GM19463 (cell line): ENCODE data around the gene OR6J1.
"Not testable (repeated sequence)": the region's sequence is repeated elsewhere in the genome, so short reads cannot be mapped to it uniquely, and the experiment has no call there.

ENCODE experiments used
- ATAC-seq: cut with Tn5 transposase; IDR thresholded peaks from one replicate; pipeline ENCODE4 v1.9.1; 2021; ENCODE audit warnings: mild to moderate bottlenecking, moderate library complexity; ENCODE audit not compliant: unreplicated experiment

The OR6J1 gene

GRCh38 chr14:22610931-22611330 lies 33.2 kb downstream of the OR6J1 start:
- no peak for ATAC-seq

GRCh38 chr14:22607291-22607690 lies 36.9 kb downstream of the OR6J1 start:
- no peak for ATAC-seq

GRCh38 chr14:22606380-22606779 lies 37.8 kb downstream of the OR6J1 start:
- no peak for ATAC-seq

- ATAC-seq, result no peak
Measured at GRCh38 chr14:22602862-22603261, 41.3 kb downstream of the OR6J1 start.

GRCh38 chr14:22601996-22602395 lies 42.2 kb downstream of the OR6J1 start:
- no peak for ATAC-seq

GRCh38 chr14:22601456-22601855 lies 42.7 kb downstream of the OR6J1 start:
- ATAC-seq, result no peak

- ATAC-seq, result no peak
Measured at GRCh38 chr14:22600027-22600426, 44.1 kb downstream of the OR6J1 start.

GRCh38 chr14:22599349-22599748 lies 44.8 kb downstream of the OR6J1 start:
- no peak for ATAC-seq

- peak; percentile 68 for ATAC-seq
Measured at GRCh38 chr14:22598896-22599244, 45.3 kb downstream of the OR6J1 start.

GRCh38 chr14:22598099-22598895 lies 45.9 kb downstream of the OR6J1 start, which contains the start of gene ABHD4:
Gene ABHD4 (plus strand): TSS chr14:22598300. CDS start chr14:22598307, 7 bp downstream.
- peak; percentile 74 for ATAC-seq

GRCh38 chr14:22597771-22598098 lies 46.4 kb downstream of the OR6J1 start:
- peak; percentile 20 for ATAC-seq

GRCh38 chr14:22597265-22597664 lies 46.9 kb downstream of the OR6J1 start:
- ATAC-seq, result no peak

GRCh38 chr14:22596354-22596879 lies 47.7 kb downstream of the OR6J1 start:
- no peak for ATAC-seq

GRCh38 chr14:22594156-22594716 lies 49.9 kb downstream of the OR6J1 start:
- no peak for ATAC-seq

GRCh38 chr14:22593601-22594000 lies 50.6 kb downstream of the OR6J1 start:
- no peak for ATAC-seq

GRCh38 chr14:22593189-22593588 lies 51.0 kb downstream of the OR6J1 start:
- no peak for ATAC-seq

- ATAC-seq, result peak; percentile 88
Measured at GRCh38 chr14:22589096-22589839, 54.9 kb downstream of the OR6J1 start, which contains the start of gene DAD1. Gene DAD1 (minus strand): TSS chr14:22589224. CDS start chr14:22589157, 67 bp downstream.

- ATAC-seq, result no peak
Measured at GRCh38 chr14:22588526-22589095, 55.5 kb downstream of the OR6J1 start.

- not testable (repeated sequence) for ATAC-seq
Measured at GRCh38 chr14:22587677-22588422, 56.3 kb downstream of the OR6J1 start.

- no peak for ATAC-seq
Measured at GRCh38 chr14:22587247-22587646, 56.9 kb downstream of the OR6J1 start.

GRCh38 chr14:22583994-22584393 lies 60.2 kb downstream of the OR6J1 start:
- ATAC-seq, result no peak
